ENCODE measurements around the gene DYNAP.

The DYNAP gene

DNA sequence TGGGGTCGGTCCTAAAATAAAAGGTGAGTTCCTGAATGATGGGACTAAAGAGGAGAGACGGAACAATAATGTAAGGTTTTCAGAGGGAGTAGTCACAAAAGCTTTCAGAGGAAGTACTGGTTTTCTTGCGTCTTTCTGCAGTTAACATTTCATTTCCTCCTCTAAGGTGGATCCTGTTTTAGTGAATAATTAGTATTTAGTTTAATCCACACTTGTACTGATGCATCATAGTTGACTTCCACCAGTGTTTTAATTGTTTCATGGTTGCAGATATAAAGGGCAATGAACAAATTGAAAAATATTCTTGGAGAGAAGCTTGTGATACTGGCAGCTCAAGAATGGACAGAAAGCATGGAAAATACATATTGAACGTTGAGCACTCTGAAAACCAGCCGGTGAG is at the start of gene DYNAP:
DYNAP (plus strand) TSS at position 301 of the 400 bp plus-strand sequence; CDS start at position 339, 38 bp downstream.
- DNase-seq (ENCODE audit: low read depth in 1 of 2, low spot score in 1 of 2) = no peak

DNA sequence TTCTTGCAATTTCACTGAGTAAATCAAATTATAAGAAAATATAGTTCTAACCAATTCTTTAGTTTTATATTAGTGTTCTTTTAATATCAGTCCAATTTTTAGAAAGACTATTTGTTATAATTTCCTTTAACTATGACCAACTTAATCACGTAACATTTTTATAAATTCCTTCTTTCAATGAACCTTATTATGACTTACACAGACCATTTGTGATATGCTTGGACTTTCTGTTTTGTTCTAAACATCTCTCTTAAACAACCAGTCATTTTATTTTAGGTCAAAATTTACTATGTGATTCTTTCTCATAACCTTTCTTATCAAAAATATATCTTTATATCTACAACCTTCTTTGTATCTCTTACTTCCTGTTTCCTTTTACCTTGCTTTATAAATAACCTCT is 39.5 kb upstream of the DYNAP start:
- no peak for DNase-seq (ENCODE audit: low read depth in 1 of 2, low spot score in 1 of 2)

GRCh38 chr18:54555286-54555685 is 35.8 kb upstream of the DYNAP start:
- no peak for DNase-seq (ENCODE audit: low read depth in 1 of 2, low spot score in 1 of 2)

DNA sequence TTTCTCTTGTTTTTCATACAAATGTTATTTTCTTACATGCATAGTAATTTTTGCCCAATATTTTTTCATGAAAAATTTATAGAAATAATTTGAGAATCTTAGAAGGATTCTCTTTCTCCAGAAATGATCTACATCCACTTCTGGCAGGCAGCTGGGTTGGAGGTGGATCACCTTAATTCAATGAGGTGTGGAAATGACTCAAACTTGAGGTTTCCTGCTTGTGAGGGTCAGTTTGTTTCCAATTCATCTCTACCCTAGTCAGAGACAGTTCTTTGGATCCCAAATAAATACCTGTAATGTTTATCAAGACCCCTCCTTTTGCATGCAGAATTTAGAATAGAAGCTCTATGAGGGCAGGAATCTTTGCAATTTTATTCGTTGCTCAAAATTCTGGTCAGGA is 35.0 kb upstream of the DYNAP start:
- no peak for DNase-seq (ENCODE audit: low read depth in 1 of 2, low spot score in 1 of 2)

DNA sequence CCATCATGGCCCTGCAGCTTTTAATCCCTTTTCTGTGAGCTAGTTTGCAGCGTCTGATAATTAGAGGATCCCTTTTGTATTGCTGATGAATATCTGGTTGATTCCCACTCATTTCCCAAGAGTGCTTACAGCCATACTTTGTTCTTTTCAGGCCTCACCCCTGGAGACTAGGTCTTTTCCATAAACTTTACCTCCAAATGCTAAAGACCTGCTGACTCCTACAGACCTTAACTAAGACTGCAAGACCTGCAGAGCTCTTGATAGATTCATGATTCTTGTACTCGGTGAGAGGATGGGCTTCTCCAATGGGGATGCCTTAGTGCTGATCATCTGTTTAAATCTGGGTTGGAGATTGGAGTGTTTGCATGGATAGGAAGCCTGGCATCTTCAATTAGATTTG is 33.1 kb upstream of the DYNAP start:
- DNase-seq (ENCODE audit: low read depth in 1 of 2, low spot score in 1 of 2) = no peak

GRCh38 chr18:54558609-54559585 is 32.1 kb upstream of the DYNAP start:
- no peak for DNase-seq (ENCODE audit: low read depth in 1 of 2, low spot score in 1 of 2)

DNA sequence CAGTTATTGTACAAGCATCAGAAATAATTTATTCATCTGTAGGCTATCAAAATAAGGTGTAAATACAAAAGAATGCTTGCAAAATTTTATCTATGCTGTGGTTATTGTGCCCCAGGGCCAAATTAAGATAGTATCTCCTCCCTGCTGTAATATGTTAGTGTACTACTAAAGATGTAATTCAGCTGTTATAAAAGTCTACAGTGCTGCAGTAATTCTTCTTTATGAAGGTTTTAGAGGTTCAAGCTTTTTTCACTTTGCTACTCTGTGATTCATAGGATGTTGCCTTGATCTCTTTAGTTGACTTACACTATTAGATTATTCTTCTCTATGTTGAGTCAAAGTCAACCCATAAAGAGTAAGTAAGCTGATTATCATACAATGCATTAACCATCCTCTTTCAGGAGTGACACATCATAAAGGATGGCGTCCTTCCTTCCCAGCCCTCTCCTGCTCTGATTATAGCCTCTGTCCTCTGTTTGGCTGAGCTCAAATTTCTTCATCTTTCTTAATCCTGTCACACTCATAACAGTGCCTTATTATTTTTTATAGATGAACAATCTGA is 29.3 kb upstream of the DYNAP start:
- no peak for DNase-seq (ENCODE audit: low read depth in 1 of 2, low spot score in 1 of 2)

- DNase-seq (ENCODE audit: low read depth in 1 of 2, low spot score in 1 of 2) = no peak
These were observed 10.8 kb upstream of the DYNAP start for GRCh38 chr18:54580202-54580729.

- DNase-seq (ENCODE audit: low read depth in 1 of 2, low spot score in 1 of 2) = no peak
These were observed 7.0 kb upstream of the DYNAP start for GRCh38 chr18:54584065-54584464.

DNA sequence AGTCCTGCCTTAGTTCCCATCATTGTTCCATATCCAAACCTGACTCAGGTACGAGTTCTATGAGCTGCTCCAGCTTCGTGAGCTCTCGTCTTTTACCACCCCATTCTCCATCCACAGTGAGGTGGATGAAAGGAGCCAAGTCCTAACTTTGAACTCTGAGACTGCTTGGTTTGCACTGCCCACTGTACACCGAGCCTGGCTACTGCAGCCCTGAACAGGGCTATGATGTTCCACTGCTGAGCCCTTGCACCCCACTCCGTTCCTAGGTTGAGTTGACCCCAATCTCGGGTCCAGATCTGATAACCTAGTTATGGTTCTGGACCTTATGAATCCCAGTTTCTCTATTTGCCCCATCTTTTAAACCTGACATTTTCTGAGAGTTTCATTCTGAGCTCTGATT is 5.3 kb upstream of the DYNAP start:
- DNase-seq (ENCODE audit: low read depth in 1 of 2, low spot score in 1 of 2) = no peak

GRCh38 chr18:54604211-54604610 is 13.2 kb downstream of the DYNAP start:
- DNase-seq (ENCODE audit: low read depth in 1 of 2, low spot score in 1 of 2) = no peak

GRCh38 chr18:54606835-54607212 is 15.8 kb downstream of the DYNAP start:
- DNase-seq (ENCODE audit: low read depth in 1 of 2, low spot score in 1 of 2) = no peak

DNA sequence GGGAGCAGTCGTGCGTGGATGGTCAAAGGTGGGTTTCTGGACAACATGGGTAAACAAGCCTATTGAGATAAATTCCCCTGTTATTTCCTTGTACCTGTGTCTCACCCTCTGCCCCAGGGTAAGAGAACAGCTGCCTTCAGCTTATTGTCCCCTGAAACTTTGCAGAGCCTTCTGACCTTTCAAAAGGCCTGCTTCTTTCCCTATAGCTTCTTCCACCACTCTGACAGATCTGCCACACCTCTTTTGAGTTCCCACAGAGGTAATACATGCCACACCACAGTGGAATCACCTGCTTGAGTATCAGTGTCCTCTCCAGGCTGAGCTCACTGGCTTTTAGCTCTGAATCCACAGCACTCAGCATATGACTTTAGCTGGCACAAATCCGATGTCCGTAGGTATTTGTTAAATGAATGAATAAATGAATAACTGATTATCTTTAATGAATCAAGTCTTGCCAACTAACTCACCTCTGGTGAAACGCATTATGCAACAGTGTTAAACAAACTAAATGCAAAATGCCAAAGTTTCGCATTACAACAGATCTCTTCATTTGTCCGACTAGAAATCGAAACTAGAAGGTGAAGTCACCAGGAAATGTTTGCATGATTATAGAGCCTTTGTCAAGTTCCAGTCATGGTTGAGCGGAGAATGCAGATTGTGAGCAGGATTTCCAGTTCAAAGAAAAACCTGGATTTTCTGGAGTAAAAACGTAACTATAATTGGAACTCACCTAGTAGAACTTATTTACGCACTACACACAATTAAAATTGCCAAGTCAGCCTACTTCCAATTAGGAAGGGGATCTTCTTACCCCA is 16.4 kb downstream of the DYNAP start:
- no peak for DNase-seq (ENCODE audit: low read depth in 1 of 2, low spot score in 1 of 2)

DNA sequence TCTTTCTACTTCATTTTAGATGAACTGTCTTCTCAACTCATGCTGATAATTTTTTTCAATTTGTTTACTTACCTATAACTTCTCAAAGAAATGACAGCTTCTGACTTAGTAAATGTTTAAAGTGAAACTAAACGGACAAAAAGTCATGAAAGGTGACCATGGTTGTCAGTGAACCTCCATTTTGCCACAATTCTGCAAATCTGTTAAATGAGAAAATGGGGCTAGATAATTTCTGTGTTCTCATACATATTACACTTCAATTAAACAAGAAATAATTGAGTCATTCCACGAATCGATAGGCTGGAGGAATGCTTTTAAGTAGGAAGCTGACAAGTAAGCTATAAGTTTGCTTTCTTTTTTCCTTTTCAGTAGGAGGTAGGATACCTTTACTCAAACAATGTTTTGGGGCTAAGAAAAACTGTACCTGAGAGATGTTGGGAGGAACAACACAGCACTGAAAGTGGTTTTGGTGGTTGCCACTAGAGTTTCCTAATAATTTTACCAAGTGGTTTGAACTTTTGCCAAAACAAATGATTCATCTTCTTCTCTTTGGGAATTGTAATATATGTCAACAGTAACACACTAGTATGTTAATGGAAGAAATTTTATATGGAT is 17.1 kb downstream of the DYNAP start:
- DNase-seq (ENCODE audit: low read depth in 1 of 2, low spot score in 1 of 2) = no peak

- DNase-seq (ENCODE audit: low read depth in 1 of 2, low spot score in 1 of 2) = no peak
These were observed 20.8 kb downstream of the DYNAP start for GRCh38 chr18:54611816-54612215.

DNA sequence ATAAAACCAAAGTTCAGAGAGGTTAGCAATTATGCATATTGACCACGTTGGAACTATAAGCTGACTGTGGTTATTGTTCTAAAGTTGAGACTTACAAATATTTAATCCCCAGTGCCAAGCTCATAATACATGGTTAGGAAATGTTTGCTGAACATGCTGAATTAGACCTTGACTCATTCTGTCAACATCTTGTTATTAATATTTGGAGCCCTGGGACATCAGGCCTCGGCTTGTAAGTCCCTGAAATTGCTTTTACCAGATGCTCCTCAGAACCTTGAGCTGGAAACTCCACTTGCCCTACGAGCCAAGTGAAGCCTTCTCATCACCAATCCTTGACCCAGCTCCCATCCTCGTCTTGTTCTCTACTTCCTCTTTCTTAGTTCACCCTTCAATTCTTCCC is 21.2 kb downstream of the DYNAP start:
- no peak for DNase-seq (ENCODE audit: low read depth in 1 of 2, low spot score in 1 of 2)

DNA sequence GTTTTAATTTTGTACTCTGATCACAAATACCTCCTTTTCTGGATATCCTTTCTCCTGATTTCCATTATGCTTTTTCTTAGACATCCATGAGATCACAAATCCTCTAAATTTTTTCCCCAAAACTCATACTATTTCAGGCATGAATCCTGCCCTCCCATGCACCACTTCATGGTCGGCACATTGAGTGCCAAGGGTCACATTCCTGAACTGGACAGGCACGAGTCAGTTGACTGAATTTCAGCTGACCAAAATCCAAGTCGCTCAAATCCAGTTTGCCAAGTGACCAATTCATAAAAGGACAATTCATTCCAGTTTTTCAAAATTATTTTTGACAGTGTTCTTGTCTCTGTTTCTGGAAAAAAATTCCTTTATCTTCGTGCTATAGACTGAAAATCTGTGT is 22.1 kb downstream of the DYNAP start:
- no peak for DNase-seq (ENCODE audit: low read depth in 1 of 2, low spot score in 1 of 2)

- no peak for DNase-seq (ENCODE audit: low read depth in 1 of 2, low spot score in 1 of 2)
These were observed 25.3 kb downstream of the DYNAP start for GRCh38 chr18:54616220-54616848.

DNA sequence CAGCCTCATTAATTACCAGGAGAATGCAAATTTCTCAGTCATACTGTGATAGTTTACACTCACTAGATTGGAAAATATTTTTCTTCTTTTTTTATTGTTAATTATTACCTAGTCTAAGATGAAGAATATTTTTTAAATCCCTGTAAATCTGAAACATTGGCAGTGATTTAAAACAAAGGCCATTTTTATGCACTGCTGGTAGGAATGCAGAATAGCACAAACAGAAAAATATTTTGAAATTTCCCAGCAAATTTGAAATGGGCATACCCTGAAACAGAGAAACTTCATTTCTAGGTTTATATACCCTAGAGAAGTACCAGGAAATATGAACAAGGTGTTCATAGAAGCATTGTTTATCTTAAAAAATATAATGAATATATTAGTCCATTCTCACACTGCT is 31.0 kb downstream of the DYNAP start:
- DNase-seq (ENCODE audit: low read depth in 1 of 2, low spot score in 1 of 2) = no peak

DNA sequence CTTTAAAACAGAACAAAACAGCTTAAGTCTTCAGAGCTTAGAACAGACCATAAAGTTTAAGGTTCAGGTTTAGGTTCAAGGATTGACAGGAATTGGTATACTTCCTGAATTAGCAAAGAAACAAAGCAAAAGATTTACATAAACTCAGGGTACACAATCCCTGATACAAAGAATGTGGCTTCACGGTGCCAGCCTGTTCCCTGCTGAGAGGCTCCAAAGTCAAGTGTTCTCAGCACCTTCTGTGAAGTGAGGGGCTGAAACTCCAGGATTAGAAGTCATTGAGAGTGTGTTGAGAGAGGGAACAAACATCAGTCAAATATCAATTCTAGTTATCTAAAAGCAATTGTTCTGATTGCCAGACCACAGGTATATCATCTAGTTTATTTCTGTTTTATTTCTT is 35.7 kb downstream of the DYNAP start:
- DNase-seq (ENCODE audit: low read depth in 1 of 2, low spot score in 1 of 2) = no peak

DNA sequence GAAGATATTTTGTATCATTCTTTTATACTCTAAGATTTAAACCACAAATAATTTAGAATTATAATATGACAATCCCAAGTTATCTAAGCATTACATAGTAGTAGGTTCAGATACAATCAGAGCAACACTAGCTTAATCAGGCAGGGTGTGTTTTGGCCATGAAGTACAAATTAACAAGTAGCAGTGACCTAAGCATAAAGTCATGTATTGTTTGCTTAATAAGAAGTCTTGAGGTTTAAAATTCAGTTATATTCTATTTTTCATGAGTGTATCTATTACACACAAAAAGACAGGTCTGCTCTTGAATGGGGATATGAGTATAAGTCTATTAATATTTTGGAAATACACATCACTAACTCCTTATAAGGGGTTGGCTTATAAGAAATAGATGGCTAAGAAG is 39.9 kb downstream of the DYNAP start:
- DNase-seq (ENCODE audit: low read depth in 1 of 2, low spot score in 1 of 2) = no peak

Data from activated CD4-positive, alpha-beta T cell treated with anti-CD3 and anti-CD28 coated beads, Interleukin-2, amount 50 U/mL, for 24 hours (primary cell).